Right lobe of liver (tissue), 6 donors: ENCODE measurements around the gene HYAL3. TPM values are rescaled to one million over a fixed set of nuclear protein-coding genes. Genes with fewer than 3 reads are reported as not detected.

Experiments used
- ATAC-seq, 4 donors: fragments of 200-7000 bp; cut with Tn5 transposase; one replicate each; pipeline ENCODE4 v1.9.1; 2020; ENCODE audit warnings: mild to moderate bottlenecking in 4 of 4, moderate library complexity in 4 of 4
- DNase-seq, 3 donors: peaks; one replicate each; pipeline ENCODE4 v3.0.0-alpha.2; 2020
- H3K27ac ChIP-seq, 3 donors: fragments of 200-600 bp; one replicate each; pipeline ENCODE4 v1.8.0; 2022
- H3K27me3 ChIP-seq, 2 donors: fragments of 200-600 bp; one replicate each; pipeline ENCODE4 v1.8.0; 2022
- H3K36me3 ChIP-seq, 4 donors: fragments of 200-600 bp; sonication (generic) in 1 of 4; one replicate each; pipeline versions ENCODE4 v1.5.1 to v1.8.0; 2017 to 2022; ENCODE audit warnings: control low read depth in 1 of 4
- H3K4me1 ChIP-seq, 4 donors: fragments of 200-600 bp; sonication (generic) in 1 of 4; one replicate each; pipeline versions ENCODE4 v1.5.1 to v1.8.0; 2017 to 2022; ENCODE audit warnings: control low read depth in 1 of 4
- H3K4me3 ChIP-seq, 3 donors: fragments of 200-600 bp; one replicate each; pipeline ENCODE4 v1.8.0; 2022
- H3K9me3 ChIP-seq, 4 donors: fragments of 200-600 bp; sonication (generic) in 1 of 4; one replicate each; pipeline versions ENCODE4 v1.5.1 to v1.8.0; 2017 to 2022; ENCODE audit warnings: control low read depth in 1 of 4
- CTCF ChIP-seq, 4 donors: fragments of 200-600 bp in 3 of 4; fragments of 450-650 bp in 1 of 4; IDR thresholded peaks; one replicate each; pipeline versions ENCODE4 v1.5.1 to v1.8.0; 2016 to 2022; ENCODE audit warnings: antibody characterized with exemption in 4 of 4, mild to moderate bottlenecking in 2 of 4
- POLR2A ChIP-seq: fragments of 450-650 bp; IDR thresholded peaks from one replicate; pipeline ENCODE4 v1.6.1; 2017; ENCODE audit warnings: antibody characterized with exemption, mild to moderate bottlenecking
- WGBS: methylation state at CpG from one replicate; pipeline ENCODE4 v1.1.6; 2018; ENCODE audit warnings: low coverage, low lambda C conversion rate; ENCODE audit not compliant: insufficient coverage; ENCODE audit errors: missing lambda C conversion rate; 5-methylcytosine and 5-hydroxymethylcytosine counted together
- intact Hi-C, 2 donors: fragments of 100-400 bp; cut with DNase I; formaldehyde crosslinking; loops; one replicate each; pipeline versions ENCODE4 v1.11.2 to v1.14.1; 2022
- total RNA-seq, 6 experiments: library from RNA; depleted of rRNA in 2 of 6; stranded (reverse); fragments of >200 nt in 2 of 6; fragmentation: NEBNext Ultra II Directional in 3 of 6; extraction: Animal tissue kit (Norgen Biotek cat#: 25700) in 3 of 6; gene quantifications; one replicate each; pipeline versions ENCODE4 v1.1.0 to v1.2.4, GENCODE V29; 2016 to 2023
- donor health status: DM: no; HTN: yes; CAD: no.
- donor health status: DM: no; HTN: no; CAD: no.
- donor health status: DM: no; HTN: no; CAD: no.
- donor health status: DM: no; HTN: yes; CAD: no.
- donor health status: DM: no; HTN: yes; CAD: no.

Gene HYAL3
- total RNA-seq, 6 experiments from 2014 or later: 1.8 to 7.5 (median 3.1) TPM

DNA sequence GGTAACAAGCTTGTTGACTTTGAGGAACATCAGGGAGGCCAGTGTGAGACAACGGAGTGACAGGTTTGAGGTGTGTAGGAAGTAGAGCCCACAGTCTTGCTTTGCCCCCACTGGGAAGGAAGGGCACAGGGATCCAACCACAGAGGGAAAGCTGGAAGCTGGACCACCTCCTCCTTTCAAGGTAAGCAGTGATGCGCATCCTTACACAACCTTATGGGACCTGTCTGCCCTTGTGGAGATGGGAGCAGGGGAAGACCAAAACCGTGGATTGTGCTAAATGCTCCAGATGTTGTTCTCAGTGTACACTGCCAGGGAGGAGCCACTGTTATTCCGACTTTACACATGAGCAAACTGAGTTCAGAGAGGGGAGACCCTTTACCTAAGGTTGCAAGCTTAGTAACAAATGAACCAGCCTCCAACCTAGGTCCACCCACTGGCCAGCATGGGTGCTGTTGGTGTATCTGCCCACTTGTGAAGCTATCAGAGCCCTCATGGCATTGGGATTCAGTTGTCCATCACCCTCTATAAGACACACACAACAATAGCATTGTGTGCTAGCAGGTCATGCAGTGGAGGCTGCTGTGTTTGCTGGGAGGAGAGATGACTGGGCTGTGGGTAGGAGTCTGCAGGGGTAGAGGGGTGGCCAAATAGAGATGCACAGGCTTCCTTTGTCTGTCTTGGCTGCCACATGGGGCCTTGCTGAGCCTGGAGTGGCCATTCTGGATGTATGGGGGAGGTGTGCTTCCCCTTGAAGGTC is 20.9 kb downstream of the HYAL3 start:
- ATAC-seq: no peak
- no peak for TF ChIP-seq CTCF (IDR thresholded peaks at IDR 0.05)
- TF ChIP-seq POLR2A: no peak
- intact Hi-C loops: loop anchor here (5.0 kb wide), 2 partner anchors 49 to 86 kb away; partner anchors contain the start of genes GNAT1 (in 1 of the 2) and TUSC2 (in 1 of the 2)
- Histone ChIP-seq H3K9me3 (no peaks in the 10 kb centered on the region), H3K4me3 (no peak overlapping the region), H3K36me3 (no peaks in the 10 kb centered on the region), H3K27ac (no peak overlapping the region), H3K4me1 (peaks cover 0 to 11% (median 5%) of the 10 kb centered on the region in 4 donors), H3K27me3 (no peaks in the 10 kb centered on the region)
- 60% methylated on average over 1 of the region's 4 CpGs for WGBS
- DNase-seq: no peak

- WGBS: 46% methylated on average over 3 of the region's 17 CpGs
- TF ChIP-seq CTCF (IDR thresholded peaks at IDR 0.05) (no peak), POLR2A (no peak)
- Histone ChIP-seq H3K4me1 (peaks cover 0 to 23% (median 5%) of the 10 kb centered on the region in 4 donors), H3K27me3 (no peaks in the 10 kb centered on the region), H3K27ac (no peak overlapping the region), H3K4me3 (no peak overlapping the region), H3K9me3 (no peaks in the 10 kb centered on the region), H3K36me3 (no peaks in the 10 kb centered on the region)
- DNase-seq: no peak
- intact Hi-C loops: loop anchor here (5.0 kb wide), 2 partner anchors 51 to 84 kb away; partner anchors contain the start of genes GNAT1 (in 1 of the 2) and TUSC2 (in 1 of the 2)
- no peak for ATAC-seq
Measured at GRCh38 chr3:50276762-50277101, 22.5 kb downstream of the HYAL3 start.

DNA sequence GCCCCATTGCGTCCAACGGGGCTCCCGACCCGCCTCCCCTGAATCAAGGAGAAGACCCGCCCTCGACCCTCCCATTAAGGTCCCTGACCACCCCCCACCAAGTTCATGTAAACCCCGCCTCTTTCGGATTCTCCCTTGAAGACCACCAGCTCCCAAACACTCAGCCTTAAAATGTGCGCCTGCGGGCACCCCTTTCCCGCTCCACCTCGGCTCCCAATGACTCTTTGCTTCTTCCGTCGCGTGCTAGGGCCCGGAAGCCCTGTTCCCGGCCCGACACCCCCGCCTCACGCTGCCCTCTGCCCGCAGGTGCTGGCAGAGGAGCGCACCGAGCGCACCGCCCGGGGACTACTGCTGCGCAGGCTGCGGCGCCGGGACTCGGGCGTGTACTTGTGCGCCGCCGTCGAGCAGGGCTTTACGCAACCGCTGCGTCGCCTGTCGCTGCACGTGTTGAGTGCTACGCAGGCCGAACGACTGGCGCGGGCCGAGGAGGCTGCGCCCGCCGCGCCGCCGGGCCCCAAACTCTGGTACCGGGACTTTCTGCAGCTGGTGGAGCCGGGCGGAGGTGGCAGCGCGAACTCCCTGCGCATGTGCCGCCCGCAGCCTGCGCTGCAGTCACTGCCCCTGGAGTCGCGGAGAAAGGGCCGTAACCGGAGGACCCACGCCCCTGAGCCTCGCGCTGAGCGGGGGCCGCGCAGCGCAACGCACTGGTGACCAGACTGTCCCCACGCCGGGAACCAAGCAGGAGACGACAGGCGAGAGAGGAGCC is 23.0 kb downstream of the HYAL3 start:
- ATAC-seq: no peak
- Histone ChIP-seq H3K27ac (no peak overlapping the region), H3K4me3 (no peak overlapping the region), H3K4me1 (peaks cover 0 to 29% (median 5%) of the 10 kb centered on the region in 4 donors), H3K36me3 (no peaks in the 10 kb centered on the region), H3K27me3 (no peaks in the 10 kb centered on the region), H3K9me3 (no peaks in the 10 kb centered on the region)
- WGBS: 19% methylated on average over 16 of the region's 79 CpGs
- DNase-seq: no peak
- intact Hi-C loops: loop anchor here (5.0 kb wide), 2 partner anchors 51 to 84 kb away; partner anchors contain the start of genes GNAT1 (in 1 of the 2) and TUSC2 (in 1 of the 2)
- TF ChIP-seq POLR2A (no peak), CTCF (IDR thresholded peaks at IDR 0.05) (no peak)

DNA sequence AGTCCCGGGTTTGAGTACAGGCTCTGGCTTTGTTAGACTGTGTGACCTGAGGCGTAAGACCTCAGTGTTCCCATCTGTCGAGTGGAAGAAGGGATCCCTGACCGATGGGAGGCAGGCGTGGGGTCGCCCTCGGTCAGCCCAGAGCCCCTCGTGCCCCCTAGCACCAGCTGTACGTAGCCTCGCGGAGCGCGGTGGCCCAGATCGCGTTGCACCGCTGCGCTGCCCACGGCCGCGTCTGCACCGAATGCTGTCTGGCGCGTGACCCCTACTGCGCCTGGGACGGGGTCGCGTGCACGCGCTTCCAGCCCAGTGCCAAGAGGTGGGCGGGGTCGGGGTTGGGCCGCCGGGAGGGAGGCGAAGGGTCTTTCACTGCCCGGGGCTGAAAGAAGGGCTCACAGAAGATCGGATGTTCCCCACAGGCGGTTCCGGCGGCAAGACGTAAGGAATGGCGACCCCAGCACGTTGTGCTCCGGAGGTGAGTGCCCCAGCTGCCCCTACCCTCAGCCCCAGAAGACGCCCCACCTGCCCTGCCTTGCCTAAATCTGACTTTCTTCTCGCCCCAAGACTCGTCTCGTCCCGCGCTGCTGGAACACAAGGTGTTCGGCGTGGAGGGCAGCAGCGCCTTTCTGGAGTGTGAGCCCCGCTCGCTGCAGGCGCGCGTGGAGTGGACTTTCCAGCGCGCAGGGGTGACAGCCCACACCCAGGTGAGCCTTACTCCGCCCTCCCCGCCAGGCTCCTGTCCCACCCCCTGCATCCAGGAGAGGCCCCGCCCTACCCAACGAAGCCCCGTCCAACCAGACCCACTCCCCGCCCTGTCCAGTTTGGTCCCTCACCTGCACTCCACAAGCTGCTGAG is 23.8 kb downstream of the HYAL3 start:
- Histone ChIP-seq H3K9me3 (no peaks in the 10 kb centered on the region), H3K36me3 (no peaks in the 10 kb centered on the region), H3K27me3 (no peaks in the 10 kb centered on the region), H3K4me1 (peaks cover 0 to 31% (median 5%) of the 10 kb centered on the region in 4 donors), H3K27ac (no peak overlapping the region), H3K4me3 (no peak overlapping the region)
- ATAC-seq (no peak), DNase-seq (no peak)
- 20% methylated on average over 1 of the region's 65 CpGs for WGBS
- intact Hi-C loops: loop anchor here (5.0 kb wide), 2 partner anchors 52 to 83 kb away; partner anchors contain the start of genes GNAT1 (in 1 of the 2) and TUSC2 (in 1 of the 2)
- no peak for TF ChIP-seq CTCF (IDR thresholded peaks at IDR 0.05)
- TF ChIP-seq POLR2A: no peak
